UCSD-AML1 (cell line): ENCODE measurements around the gene PNCK.
"Not testable (repeated sequence)": the region's sequence is repeated elsewhere in the genome, so short reads cannot be mapped to it uniquely, and the experiment has no call there.

Experiments
- DNase-seq: peaks from one replicate; lab custom pipeline; 2025; ENCODE audit not compliant: unreplicated experiment; lab: John Stamatoyannopoulos, UW

The PNCK gene

GRCh38 chrX:153673428-153674218 lies at the start of gene PNCK:
TSS of gene PNCK (minus strand) at chrX:153673813. CDS start at chrX:153673076, 737 bp downstream.
- no peak for DNase-seq

- DNase-seq = no peak
These were observed 49.2 kb upstream of the PNCK start for GRCh38 chrX:153722704-153723350.

- no peak for DNase-seq
These were observed 46.1 kb upstream of the PNCK start for GRCh38 chrX:153719701-153720100.

GRCh38 chrX:153719238-153719637 lies 45.6 kb upstream of the PNCK start:
- DNase-seq = no peak

- no peak for DNase-seq
These were observed 43.8 kb upstream of the PNCK start for GRCh38 chrX:153717445-153717844.

- no peak for DNase-seq
These were observed 40.6 kb upstream of the PNCK start for GRCh38 chrX:153714256-153714655.

GRCh38 chrX:153709726-153710674 lies 36.4 kb upstream of the PNCK start:
- DNase-seq = no peak

- DNase-seq = peak; percentile 75
These were observed 34.8 kb upstream of the PNCK start for GRCh38 chrX:153708415-153708814.

GRCh38 chrX:153707406-153707805 lies 33.8 kb upstream of the PNCK start:
- DNase-seq = no peak

- no peak for DNase-seq
These were observed 33.2 kb upstream of the PNCK start for GRCh38 chrX:153706799-153707198.

GRCh38 chrX:153705403-153706060 lies 31.9 kb upstream of the PNCK start:
- not testable (repeated sequence) for DNase-seq

- not testable (repeated sequence) for DNase-seq
These were observed 31.2 kb upstream of the PNCK start for GRCh38 chrX:153704631-153705402.

- no peak for DNase-seq
These were observed 30.5 kb upstream of the PNCK start for GRCh38 chrX:153704021-153704526.

GRCh38 chrX:153703036-153703370 lies 29.4 kb upstream of the PNCK start:
- no peak for DNase-seq

GRCh38 chrX:153702336-153703035 lies 28.9 kb upstream of the PNCK start:
- no peak for DNase-seq

- DNase-seq = no peak
These were observed 28.1 kb upstream of the PNCK start for GRCh38 chrX:153701706-153702105.

- no peak for DNase-seq
These were observed 27.4 kb upstream of the PNCK start for GRCh38 chrX:153700967-153701366.

- no peak for DNase-seq
These were observed 26.8 kb upstream of the PNCK start for GRCh38 chrX:153700376-153700945.

GRCh38 chrX:153699784-153700371 lies 26.3 kb upstream of the PNCK start:
- not testable (repeated sequence) for DNase-seq
